ENCODE data around the gene ARIH2.

The ARIH2 gene

GRCh38 chr3:48918388-48919214, at the start of gene ARIH2:
ARIH2 (plus strand) TSS chr3:48918842; CDS start chr3:48927559, 8,717 bp downstream.
- H3K4me2 ChIP-seq, result peak within 1 kb of the TSS; percentile 86
- peaks cover 46% of the 10 kb centered on the region for H3K79me2 ChIP-seq (ENCODE audit: insufficient read depth, low read depth)
- peak within 1 kb of the TSS; percentile 89 for H3K9ac ChIP-seq
- peak within 1 kb of the TSS; percentile 94 for H3K27ac ChIP-seq
- peaks cover 9% of the 10 kb centered on the region for H3K4me1 ChIP-seq (ENCODE audit: low read depth, poor library complexity, severe bottlenecking)
- no peaks in the 10 kb centered on the region for H4K20me1 ChIP-seq (ENCODE audit: insufficient read depth)
- no peaks in the 10 kb centered on the region for H3K36me3 ChIP-seq (ENCODE audit: insufficient read depth)
- H2AFZ ChIP-seq (ENCODE audit: low read depth), result peak within 1 kb of the TSS; percentile 54
- TF ChIP-seq CTCF (conservative IDR thresholded peaks at IDR 0.05; ENCODE audit: low read depth, low read length), result no peak
- no peak within 1 kb of the TSS for H3K4me3 ChIP-seq (IDR thresholded peaks at IDR 0.05; ENCODE audit: insufficient read depth, low read depth, low read length)
- H3K27me3 ChIP-seq (ENCODE audit: insufficient read depth, low read depth), result no peaks in the 10 kb centered on the region

GRCh38 chr3:48877671-48878070, 41.0 kb upstream of the ARIH2 start:
- no peaks in the 10 kb centered on the region for H3K27me3 ChIP-seq (ENCODE audit: insufficient read depth, low read depth)

GRCh38 chr3:48879307-48879993, 39.2 kb upstream of the ARIH2 start:
- H3K4me1 ChIP-seq (ENCODE audit: low read depth, poor library complexity, severe bottlenecking), result no peaks in the 10 kb centered on the region
- no peak overlapping the region for H3K4me2 ChIP-seq
- H3K27me3 ChIP-seq (ENCODE audit: insufficient read depth, low read depth), result no peaks in the 10 kb centered on the region
- H3K36me3 ChIP-seq (ENCODE audit: insufficient read depth), result no peaks in the 10 kb centered on the region
- no peak for TF ChIP-seq CTCF (conservative IDR thresholded peaks at IDR 0.05; ENCODE audit: low read depth, low read length)
- no peak overlapping the region for H3K9ac ChIP-seq
- H3K79me2 ChIP-seq (ENCODE audit: insufficient read depth, low read depth), result no peaks in the 10 kb centered on the region
- no peak overlapping the region for H3K4me3 ChIP-seq (IDR thresholded peaks at IDR 0.05; ENCODE audit: insufficient read depth, low read depth, low read length)
- no peaks in the 10 kb centered on the region for H4K20me1 ChIP-seq (ENCODE audit: insufficient read depth)
- H2AFZ ChIP-seq (ENCODE audit: low read depth), result no peak overlapping the region
- no peak overlapping the region for H3K27ac ChIP-seq

More at GRCh38 chr3:48877671-48878070, 41.0 kb upstream of the ARIH2 start:
- no peak overlapping the region for H3K4me2 ChIP-seq
- no peaks in the 10 kb centered on the region for H4K20me1 ChIP-seq (ENCODE audit: insufficient read depth)
- H3K9ac ChIP-seq, result no peak overlapping the region
- no peaks in the 10 kb centered on the region for H3K36me3 ChIP-seq (ENCODE audit: insufficient read depth)
- H3K27ac ChIP-seq, result no peak overlapping the region
- no peaks in the 10 kb centered on the region for H3K79me2 ChIP-seq (ENCODE audit: insufficient read depth, low read depth)
- no peak overlapping the region for H2AFZ ChIP-seq (ENCODE audit: low read depth)
- H3K4me3 ChIP-seq (IDR thresholded peaks at IDR 0.05; ENCODE audit: insufficient read depth, low read depth, low read length), result no peak overlapping the region
- no peaks in the 10 kb centered on the region for H3K4me1 ChIP-seq (ENCODE audit: low read depth, poor library complexity, severe bottlenecking)
- no peak for TF ChIP-seq CTCF (conservative IDR thresholded peaks at IDR 0.05; ENCODE audit: low read depth, low read length)

- TF ChIP-seq CTCF (conservative IDR thresholded peaks at IDR 0.05; ENCODE audit: low read depth, low read length), result no peak
- no peak overlapping the region for H3K4me2 ChIP-seq
- no peak overlapping the region for H3K9ac ChIP-seq
- H3K36me3 ChIP-seq (ENCODE audit: insufficient read depth), result no peaks in the 10 kb centered on the region
- no peaks in the 10 kb centered on the region for H3K79me2 ChIP-seq (ENCODE audit: insufficient read depth, low read depth)
- H3K27ac ChIP-seq, result no peak overlapping the region
- no peaks in the 10 kb centered on the region for H3K4me1 ChIP-seq (ENCODE audit: low read depth, poor library complexity, severe bottlenecking)
- H4K20me1 ChIP-seq (ENCODE audit: insufficient read depth), result no peaks in the 10 kb centered on the region
- H3K27me3 ChIP-seq (ENCODE audit: insufficient read depth, low read depth), result no peaks in the 10 kb centered on the region
- H2AFZ ChIP-seq (ENCODE audit: low read depth), result no peak overlapping the region
- H3K4me3 ChIP-seq (IDR thresholded peaks at IDR 0.05; ENCODE audit: insufficient read depth, low read depth, low read length), result no peak overlapping the region
Observed at GRCh38 chr3:48879994-48880377, 38.7 kb upstream of the ARIH2 start.
